ENCODE measurements around the gene PHACTR3.

DNA sequence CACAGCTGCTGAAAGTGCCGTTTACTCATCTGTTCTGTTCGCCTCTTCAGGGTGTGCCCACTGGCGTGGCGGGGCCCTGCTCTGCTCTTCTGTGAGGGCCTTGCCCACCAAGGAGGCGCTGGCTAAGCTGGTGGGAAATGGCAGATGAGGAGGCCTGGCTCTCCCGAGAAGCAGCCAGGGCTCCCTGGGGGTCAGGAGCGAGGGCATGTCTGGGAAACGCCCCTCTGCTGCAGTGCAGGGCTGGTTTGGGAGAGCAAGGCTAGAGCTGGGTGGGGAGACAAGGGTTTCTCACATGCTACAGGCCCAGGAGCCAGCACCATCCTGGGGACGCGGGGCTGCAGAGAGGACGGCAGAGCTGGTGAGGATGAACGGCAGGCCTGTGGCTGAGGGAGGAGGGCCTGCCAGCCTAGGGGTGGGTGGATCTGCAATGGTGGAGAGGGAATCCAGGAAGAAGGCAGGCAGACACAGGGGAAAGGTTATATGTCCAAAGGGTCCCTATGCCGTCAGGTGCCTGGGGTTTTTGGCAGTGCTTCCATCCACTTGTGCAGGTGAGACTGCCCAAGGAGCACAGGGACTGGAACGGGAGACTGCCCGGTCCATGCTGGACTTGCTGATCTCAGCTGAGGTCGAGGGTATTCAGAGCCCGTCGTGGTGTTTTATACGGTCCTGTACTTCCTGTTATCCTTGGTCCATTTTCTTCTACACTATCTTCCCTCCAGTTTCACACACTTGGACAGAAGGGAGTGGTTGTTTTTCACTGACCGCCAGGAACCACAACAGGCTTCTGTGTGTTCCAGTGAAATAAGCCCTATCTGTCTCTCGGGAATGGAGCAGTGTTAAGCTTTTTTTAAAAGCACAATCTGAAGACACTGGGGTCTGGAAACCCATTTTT, 209.9 kb downstream of the PHACTR3 start:
- TF ChIP-seq, protein P1, sequence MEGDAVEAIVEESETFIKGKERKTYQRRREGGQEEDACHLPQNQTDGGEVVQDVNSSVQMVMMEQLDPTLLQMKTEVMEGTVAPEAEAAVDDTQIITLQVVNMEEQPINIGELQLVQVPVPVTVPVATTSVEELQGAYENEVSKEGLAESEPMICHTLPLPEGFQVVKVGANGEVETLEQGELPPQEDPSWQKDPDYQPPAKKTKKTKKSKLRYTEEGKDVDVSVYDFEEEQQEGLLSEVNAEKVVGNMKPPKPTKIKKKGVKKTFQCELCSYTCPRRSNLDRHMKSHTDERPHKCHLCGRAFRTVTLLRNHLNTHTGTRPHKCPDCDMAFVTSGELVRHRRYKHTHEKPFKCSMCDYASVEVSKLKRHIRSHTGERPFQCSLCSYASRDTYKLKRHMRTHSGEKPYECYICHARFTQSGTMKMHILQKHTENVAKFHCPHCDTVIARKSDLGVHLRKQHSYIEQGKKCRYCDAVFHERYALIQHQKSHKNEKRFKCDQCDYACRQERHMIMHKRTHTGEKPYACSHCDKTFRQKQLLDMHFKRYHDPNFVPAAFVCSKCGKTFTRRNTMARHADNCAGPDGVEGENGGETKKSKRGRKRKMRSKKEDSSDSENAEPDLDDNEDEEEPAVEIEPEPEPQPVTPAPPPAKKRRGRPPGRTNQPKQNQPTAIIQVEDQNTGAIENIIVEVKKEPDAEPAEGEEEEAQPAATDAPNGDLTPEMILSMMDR (IDR thresholded peaks at IDR 0.05; ENCODE audit: low read depth, low read length, missing input control): no peak
- TF ChIP-seq YY1 (IDR thresholded peaks at IDR 0.05) (no peak), TAF1 (conservative IDR thresholded peaks at IDR 0.05) (no peak), EGR1 (IDR thresholded peaks at IDR 0.05; ENCODE audit: low read depth in 2 of 2) (no peak), MAX (IDR thresholded peaks at IDR 0.05) (no peak), NR2F2 (IDR thresholded peaks at IDR 0.05) (no peak), RAD21 (IDR thresholded peaks at IDR 0.05) (no peak), JUND (IDR thresholded peaks at IDR 0.05) (no peak)
- TF ChIP-seq, protein P2, sequence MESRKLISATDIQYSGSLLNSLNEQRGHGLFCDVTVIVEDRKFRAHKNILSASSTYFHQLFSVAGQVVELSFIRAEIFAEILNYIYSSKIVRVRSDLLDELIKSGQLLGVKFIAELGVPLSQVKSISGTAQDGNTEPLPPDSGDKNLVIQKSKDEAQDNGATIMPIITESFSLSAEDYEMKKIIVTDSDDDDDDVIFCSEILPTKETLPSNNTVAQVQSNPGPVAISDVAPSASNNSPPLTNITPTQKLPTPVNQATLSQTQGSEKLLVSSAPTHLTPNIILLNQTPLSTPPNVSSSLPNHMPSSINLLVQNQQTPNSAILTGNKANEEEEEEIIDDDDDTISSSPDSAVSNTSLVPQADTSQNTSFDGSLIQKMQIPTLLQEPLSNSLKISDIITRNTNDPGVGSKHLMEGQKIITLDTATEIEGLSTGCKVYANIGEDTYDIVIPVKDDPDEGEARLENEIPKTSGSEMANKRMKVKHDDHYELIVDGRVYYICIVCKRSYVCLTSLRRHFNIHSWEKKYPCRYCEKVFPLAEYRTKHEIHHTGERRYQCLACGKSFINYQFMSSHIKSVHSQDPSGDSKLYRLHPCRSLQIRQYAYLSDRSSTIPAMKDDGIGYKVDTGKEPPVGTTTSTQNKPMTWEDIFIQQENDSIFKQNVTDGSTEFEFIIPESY (IDR thresholded peaks at IDR 0.05): no peak

All from liver (tissue), 3 donors.